Measurements from ENCODE around the gene NSDHL.

DNA sequence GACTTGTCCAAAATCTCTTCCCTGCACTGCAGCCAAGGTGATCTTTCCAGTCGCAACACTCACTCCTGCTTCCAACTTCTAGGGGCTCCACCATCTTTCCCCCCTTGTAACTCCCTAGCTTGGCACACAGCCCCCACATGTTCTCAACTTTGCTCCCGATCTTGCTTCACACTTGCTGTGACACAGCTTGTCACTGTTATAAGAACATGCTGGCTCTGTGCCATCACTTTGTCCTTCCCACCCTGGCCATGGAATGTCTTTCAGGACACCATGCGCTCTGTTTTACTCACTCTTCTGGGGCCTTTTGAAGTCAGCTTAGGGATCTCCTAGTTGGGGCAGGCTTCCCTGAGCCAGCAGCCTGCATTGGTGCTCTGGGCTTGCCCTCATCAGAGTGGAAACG lies 2.5 kb downstream of the NSDHL start:
- TF ChIP-seq, protein P1, sequence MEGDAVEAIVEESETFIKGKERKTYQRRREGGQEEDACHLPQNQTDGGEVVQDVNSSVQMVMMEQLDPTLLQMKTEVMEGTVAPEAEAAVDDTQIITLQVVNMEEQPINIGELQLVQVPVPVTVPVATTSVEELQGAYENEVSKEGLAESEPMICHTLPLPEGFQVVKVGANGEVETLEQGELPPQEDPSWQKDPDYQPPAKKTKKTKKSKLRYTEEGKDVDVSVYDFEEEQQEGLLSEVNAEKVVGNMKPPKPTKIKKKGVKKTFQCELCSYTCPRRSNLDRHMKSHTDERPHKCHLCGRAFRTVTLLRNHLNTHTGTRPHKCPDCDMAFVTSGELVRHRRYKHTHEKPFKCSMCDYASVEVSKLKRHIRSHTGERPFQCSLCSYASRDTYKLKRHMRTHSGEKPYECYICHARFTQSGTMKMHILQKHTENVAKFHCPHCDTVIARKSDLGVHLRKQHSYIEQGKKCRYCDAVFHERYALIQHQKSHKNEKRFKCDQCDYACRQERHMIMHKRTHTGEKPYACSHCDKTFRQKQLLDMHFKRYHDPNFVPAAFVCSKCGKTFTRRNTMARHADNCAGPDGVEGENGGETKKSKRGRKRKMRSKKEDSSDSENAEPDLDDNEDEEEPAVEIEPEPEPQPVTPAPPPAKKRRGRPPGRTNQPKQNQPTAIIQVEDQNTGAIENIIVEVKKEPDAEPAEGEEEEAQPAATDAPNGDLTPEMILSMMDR (IDR thresholded peaks at IDR 0.05), result no peak
- no peak for TF ChIP-seq POLR2A (IDR thresholded peaks at IDR 0.05)
